SK-N-SH treated with all-trans-retinoic acid at 6 μM for 48 hours (cell line): ENCODE data around the gene CYBA.

Source experiments
- ATAC-seq: fragments of 200-7000 bp; cut with Tn5 transposase; 3 replicates; pipeline ENCODE4 v1.9.1; 2020; ENCODE audit warnings: mild to moderate bottlenecking, moderate library complexity
- ARNTL ChIP-seq: fragments of 450-650 bp; formaldehyde crosslinking; IDR thresholded peaks from 2 replicates; pipeline ENCODE4 v1.5.0; 2020; ENCODE audit warnings: low read depth, mild to moderate bottlenecking, moderate library complexity, borderline replicate concordance
- BACH2 ChIP-seq: fragments of 250-450 bp; sonication (Bioruptor Pico); IDR thresholded peaks from 2 replicates; pipeline ENCODE4 v1.9.0; 2021; ENCODE audit warnings: mild to moderate bottlenecking, borderline replicate concordance
- ESRRG ChIP-seq: fragments of 250-450 bp; sonication (Bioruptor Pico); IDR thresholded peaks from 2 replicates; pipeline ENCODE4 v1.6.1; 2021; ENCODE audit warnings: mild to moderate bottlenecking
- GLIS3 ChIP-seq: fragments of 250-450 bp; sonication (Bioruptor Pico); IDR thresholded peaks from 2 replicates; pipeline ENCODE4 v1.5.0; 2020; ENCODE audit warnings: mild to moderate bottlenecking, moderate library complexity
- ISL1 ChIP-seq: fragments of 250-450 bp; sonication (Bioruptor Pico); IDR thresholded peaks from 2 replicates; pipeline ENCODE4 v2.1.2; 2022; ENCODE audit warnings: mild to moderate bottlenecking, moderate library complexity
- OSR1 ChIP-seq: fragments of 250-450 bp; sonication (Bioruptor Pico); IDR thresholded peaks from 2 replicates; pipeline ENCODE4 v1.8.0; 2022; ENCODE audit warnings: moderate library complexity, mild to moderate bottlenecking, inconsistent platforms
- PPARA ChIP-seq: fragments of 250-450 bp; sonication (Bioruptor Pico); IDR thresholded peaks from 2 replicates; pipeline ENCODE4 v1.5.0; 2020; ENCODE audit warnings: mild to moderate bottlenecking, borderline replicate concordance
- RARB ChIP-seq: fragments of 250-450 bp; sonication (Bioruptor Pico); IDR thresholded peaks from 2 replicates; pipeline ENCODE4 v1.8.0; 2021; ENCODE audit warnings: mild to moderate bottlenecking, moderate library complexity
- SNAI2 ChIP-seq: fragments of 250-450 bp; sonication (Bioruptor Pico); IDR thresholded peaks from 2 replicates; pipeline ENCODE4 v1.5.0; 2020; ENCODE audit warnings: mild to moderate bottlenecking, moderate library complexity
- TCF4 ChIP-seq: fragments of 250-450 bp; sonication (Bioruptor Pico); IDR thresholded peaks from 2 replicates; pipeline ENCODE4 v1.8.0; 2021; ENCODE audit warnings: mild to moderate bottlenecking, moderate library complexity, borderline replicate concordance
- TOX ChIP-seq: fragments of 250-450 bp; sonication (Bioruptor Pico); IDR thresholded peaks from 2 replicates; pipeline ENCODE4 v1.8.0; 2021; ENCODE audit warnings: mild to moderate bottlenecking, moderate library complexity, borderline replicate concordance
- ZC3H10 ChIP-seq: fragments of 250-450 bp; sonication (Bioruptor Pico); IDR thresholded peaks from 2 replicates; pipeline ENCODE4 v1.5.1; 2021; ENCODE audit warnings: mild to moderate bottlenecking, moderate library complexity
- ZFP3 ChIP-seq: fragments of 250-450 bp; sonication (Bioruptor Pico); IDR thresholded peaks from 2 replicates; pipeline ENCODE4 v1.5.0; 2020; ENCODE audit warnings: mild to moderate bottlenecking, moderate library complexity
- ZFP30 ChIP-seq: fragments of 450-650 bp; formaldehyde crosslinking; IDR thresholded peaks from 2 replicates; pipeline ENCODE4 v1.5.0; 2022; ENCODE audit warnings: mild to moderate bottlenecking, moderate library complexity
- ZNF565 ChIP-seq: fragments of 450-650 bp; formaldehyde crosslinking; conservative IDR thresholded peaks from 2 replicates; pipeline ENCODE4 v1.5.0; 2020; ENCODE audit warnings: low read depth, mild to moderate bottlenecking, moderate library complexity
- ZNF70 ChIP-seq: fragments of 450-650 bp; formaldehyde crosslinking; IDR thresholded peaks from 2 replicates; pipeline ENCODE4 v1.5.0; 2020; ENCODE audit warnings: mild to moderate bottlenecking, moderate library complexity
- ZNF8 ChIP-seq: fragments of 450-650 bp; formaldehyde crosslinking; IDR thresholded peaks from 2 replicates; pipeline ENCODE4 v1.5.0; 2020; ENCODE audit warnings: mild to moderate bottlenecking, moderate library complexity
- TF ChIP-seq, protein P1 (sequence below): fragments of 250-450 bp; sonication (Bioruptor Pico); IDR thresholded peaks from 2 replicates; pipeline ENCODE4 v1.8.0; 2020; ENCODE audit warnings: mild to moderate bottlenecking, moderate library complexity, borderline replicate concordance
- TF ChIP-seq, protein P2 (sequence below): fragments of 250-450 bp; sonication (Bioruptor Pico); IDR thresholded peaks from 2 replicates; pipeline ENCODE4 v1.5.0; 2020; ENCODE audit warnings: mild to moderate bottlenecking, moderate library complexity
- TF ChIP-seq, protein P3 (sequence below): fragments of 250-450 bp; sonication (Bioruptor Pico); IDR thresholded peaks from 2 replicates; pipeline ENCODE4 v1.8.0; 2021; ENCODE audit warnings: low read depth, mild to moderate bottlenecking, moderate library complexity, borderline replicate concordance
- TF ChIP-seq, protein P4 (sequence below): fragments of 250-450 bp; sonication (Bioruptor Pico); IDR thresholded peaks from 2 replicates; pipeline ENCODE4 v1.5.1; 2020; ENCODE audit warnings: low read depth, mild to moderate bottlenecking, moderate library complexity

The CYBA gene

DNA sequence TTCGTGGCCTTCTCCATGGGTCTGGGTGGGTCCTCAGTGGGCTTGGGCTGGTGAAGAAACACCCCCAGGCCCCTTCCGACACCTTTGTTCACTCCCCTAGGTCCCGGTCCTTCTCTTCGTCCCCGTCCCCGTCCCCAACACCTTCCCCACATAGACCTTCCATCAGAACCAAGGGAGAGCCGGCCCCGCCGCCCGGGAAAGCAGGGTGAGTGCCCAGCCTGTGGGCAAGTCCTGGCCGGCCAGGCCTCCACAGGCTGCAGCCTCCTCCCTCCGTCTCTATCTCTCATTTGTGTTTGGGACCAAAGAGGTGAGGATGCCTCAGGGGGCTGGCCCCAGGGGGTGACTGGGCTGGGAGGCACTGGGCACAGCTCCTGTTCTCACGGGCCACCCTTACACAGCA is 27.0 kb downstream of the CYBA start:
- ATAC-seq, result no peak
- TF ChIP-seq ZFP3 (CRISPR knock-in tag) (no peak), ZFP30 (CRISPR knock-in tag) (no peak), GLIS3 (no peak), ZC3H10 (CRISPR knock-in tag) (no peak), ISL1 (no peak), OSR1 (CRISPR knock-in tag) (no peak), RARB (no peak), TCF4 (CRISPR knock-in tag) (no peak), SNAI2 (CRISPR knock-in tag) (no peak), ZNF70 (no peak), ZNF565 (CRISPR knock-in tag) (no peak)
- TF ChIP-seq, protein P1, sequence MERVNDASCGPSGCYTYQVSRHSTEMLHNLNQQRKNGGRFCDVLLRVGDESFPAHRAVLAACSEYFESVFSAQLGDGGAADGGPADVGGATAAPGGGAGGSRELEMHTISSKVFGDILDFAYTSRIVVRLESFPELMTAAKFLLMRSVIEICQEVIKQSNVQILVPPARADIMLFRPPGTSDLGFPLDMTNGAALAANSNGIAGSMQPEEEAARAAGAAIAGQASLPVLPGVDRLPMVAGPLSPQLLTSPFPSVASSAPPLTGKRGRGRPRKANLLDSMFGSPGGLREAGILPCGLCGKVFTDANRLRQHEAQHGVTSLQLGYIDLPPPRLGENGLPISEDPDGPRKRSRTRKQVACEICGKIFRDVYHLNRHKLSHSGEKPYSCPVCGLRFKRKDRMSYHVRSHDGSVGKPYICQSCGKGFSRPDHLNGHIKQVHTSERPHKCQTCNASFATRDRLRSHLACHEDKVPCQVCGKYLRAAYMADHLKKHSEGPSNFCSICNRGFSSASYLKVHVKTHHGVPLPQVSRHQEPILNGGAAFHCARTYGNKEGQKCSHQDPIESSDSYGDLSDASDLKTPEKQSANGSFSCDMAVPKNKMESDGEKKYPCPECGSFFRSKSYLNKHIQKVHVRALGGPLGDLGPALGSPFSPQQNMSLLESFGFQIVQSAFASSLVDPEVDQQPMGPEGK (CRISPR knock-in tag), result no peak
- TF ChIP-seq, protein P2, sequence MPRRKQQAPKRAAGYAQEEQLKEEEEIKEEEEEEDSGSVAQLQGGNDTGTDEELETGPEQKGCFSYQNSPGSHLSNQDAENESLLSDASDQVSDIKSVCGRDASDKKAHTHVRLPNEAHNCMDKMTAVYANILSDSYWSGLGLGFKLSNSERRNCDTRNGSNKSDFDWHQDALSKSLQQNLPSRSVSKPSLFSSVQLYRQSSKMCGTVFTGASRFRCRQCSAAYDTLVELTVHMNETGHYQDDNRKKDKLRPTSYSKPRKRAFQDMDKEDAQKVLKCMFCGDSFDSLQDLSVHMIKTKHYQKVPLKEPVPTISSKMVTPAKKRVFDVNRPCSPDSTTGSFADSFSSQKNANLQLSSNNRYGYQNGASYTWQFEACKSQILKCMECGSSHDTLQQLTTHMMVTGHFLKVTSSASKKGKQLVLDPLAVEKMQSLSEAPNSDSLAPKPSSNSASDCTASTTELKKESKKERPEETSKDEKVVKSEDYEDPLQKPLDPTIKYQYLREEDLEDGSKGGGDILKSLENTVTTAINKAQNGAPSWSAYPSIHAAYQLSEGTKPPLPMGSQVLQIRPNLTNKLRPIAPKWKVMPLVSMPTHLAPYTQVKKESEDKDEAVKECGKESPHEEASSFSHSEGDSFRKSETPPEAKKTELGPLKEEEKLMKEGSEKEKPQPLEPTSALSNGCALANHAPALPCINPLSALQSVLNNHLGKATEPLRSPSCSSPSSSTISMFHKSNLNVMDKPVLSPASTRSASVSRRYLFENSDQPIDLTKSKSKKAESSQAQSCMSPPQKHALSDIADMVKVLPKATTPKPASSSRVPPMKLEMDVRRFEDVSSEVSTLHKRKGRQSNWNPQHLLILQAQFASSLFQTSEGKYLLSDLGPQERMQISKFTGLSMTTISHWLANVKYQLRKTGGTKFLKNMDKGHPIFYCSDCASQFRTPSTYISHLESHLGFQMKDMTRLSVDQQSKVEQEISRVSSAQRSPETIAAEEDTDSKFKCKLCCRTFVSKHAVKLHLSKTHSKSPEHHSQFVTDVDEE (CRISPR knock-in tag), result no peak
- TF ChIP-seq, protein P3, sequence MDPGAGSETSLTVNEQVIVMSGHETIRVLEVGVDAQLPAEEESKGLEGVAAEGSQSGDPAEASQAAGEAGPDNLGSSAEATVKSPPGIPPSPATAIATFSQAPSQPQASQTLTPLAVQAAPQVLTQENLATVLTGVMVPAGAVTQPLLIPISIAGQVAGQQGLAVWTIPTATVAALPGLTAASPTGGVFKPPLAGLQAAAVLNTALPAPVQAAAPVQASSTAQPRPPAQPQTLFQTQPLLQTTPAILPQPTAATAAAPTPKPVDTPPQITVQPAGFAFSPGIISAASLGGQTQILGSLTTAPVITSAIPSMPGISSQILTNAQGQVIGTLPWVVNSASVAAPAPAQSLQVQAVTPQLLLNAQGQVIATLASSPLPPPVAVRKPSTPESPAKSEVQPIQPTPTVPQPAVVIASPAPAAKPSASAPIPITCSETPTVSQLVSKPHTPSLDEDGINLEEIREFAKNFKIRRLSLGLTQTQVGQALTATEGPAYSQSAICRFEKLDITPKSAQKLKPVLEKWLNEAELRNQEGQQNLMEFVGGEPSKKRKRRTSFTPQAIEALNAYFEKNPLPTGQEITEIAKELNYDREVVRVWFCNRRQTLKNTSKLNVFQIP (CRISPR knock-in tag), result no peak

DNA sequence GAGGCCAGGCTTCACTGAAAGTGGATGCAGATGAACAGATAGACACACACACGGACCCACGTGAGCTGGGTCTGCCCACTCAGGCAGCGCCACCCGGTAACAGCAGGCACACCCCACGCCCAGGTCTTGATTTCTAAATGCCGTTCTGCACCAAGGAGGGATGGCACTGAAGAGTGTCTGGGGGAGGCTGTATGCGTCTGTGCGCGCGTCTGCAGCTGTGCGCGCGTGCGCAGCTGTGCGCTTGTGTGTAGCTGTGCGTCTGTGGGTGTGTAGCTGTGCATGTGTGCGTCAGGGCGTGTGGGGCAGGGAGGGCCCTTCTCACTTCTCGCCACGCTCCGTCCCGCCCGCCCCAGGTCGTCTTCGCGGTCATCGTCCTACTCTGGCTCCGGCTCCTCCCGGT is 28.0 kb downstream of the CYBA start:
- no peak for TF ChIP-seq ISL1
- no peak for TF ChIP-seq PPARA
- no peak for TF ChIP-seq ZC3H10 (CRISPR knock-in tag)
- no peak for TF ChIP-seq ZNF565 (CRISPR knock-in tag)
- TF ChIP-seq ESRRG (CRISPR knock-in tag), result no peak
- TF ChIP-seq, protein P1 (CRISPR knock-in tag), result no peak
- no peak for TF ChIP-seq SNAI2 (CRISPR knock-in tag)
- TF ChIP-seq TOX (CRISPR knock-in tag), result no peak
- TF ChIP-seq ZNF70, result no peak
- TF ChIP-seq, protein P2 (CRISPR knock-in tag), result no peak
- TF ChIP-seq ZNF8 (CRISPR knock-in tag), result no peak
- no peak for TF ChIP-seq GLIS3
- no peak for TF ChIP-seq BACH2
- no peak for TF ChIP-seq TCF4 (CRISPR knock-in tag)
- TF ChIP-seq, protein P4, sequence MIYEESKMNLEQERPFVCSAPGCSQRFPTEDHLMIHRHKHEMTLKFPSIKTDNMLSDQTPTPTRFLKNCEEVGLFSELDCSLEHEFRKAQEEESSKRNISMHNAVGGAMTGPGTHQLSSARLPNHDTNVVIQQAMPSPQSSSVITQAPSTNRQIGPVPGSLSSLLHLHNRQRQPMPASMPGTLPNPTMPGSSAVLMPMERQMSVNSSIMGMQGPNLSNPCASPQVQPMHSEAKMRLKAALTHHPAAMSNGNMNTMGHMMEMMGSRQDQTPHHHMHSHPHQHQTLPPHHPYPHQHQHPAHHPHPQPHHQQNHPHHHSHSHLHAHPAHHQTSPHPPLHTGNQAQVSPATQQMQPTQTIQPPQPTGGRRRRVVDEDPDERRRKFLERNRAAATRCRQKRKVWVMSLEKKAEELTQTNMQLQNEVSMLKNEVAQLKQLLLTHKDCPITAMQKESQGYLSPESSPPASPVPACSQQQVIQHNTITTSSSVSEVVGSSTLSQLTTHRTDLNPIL (CRISPR knock-in tag), result no peak
- no peak for TF ChIP-seq RARB
- TF ChIP-seq ARNTL (CRISPR knock-in tag), result no peak
- no peak for TF ChIP-seq OSR1 (CRISPR knock-in tag)
- ATAC-seq, result no peak
